ENCODE data around the gene FGD5.

- no peak for TF ChIP-seq CTCF (conservative IDR thresholded peaks at IDR 0.05; ENCODE audit: low read depth, low read length)
- no peak for TF ChIP-seq EZH2 (IDR thresholded peaks at IDR 0.05; ENCODE audit: borderline replicate concordance, low read depth, low read length, poor library complexity, severe bottlenecking)
These were observed 2.4 kb downstream of the FGD5 start for GRCh38 chr3:14821151-14821550.

Measured in A673 (cell line).